Activated CD8-positive, alpha-beta memory T cell treated with anti-CD3 and anti-CD28 coated beads, Interleukin-2, amount 50 U/mL, for 4 hours (primary cell): ENCODE data around the gene COL8A1.
A peak's percentile ranks its signal among the peaks of the same experiment; 100 is the strongest.
"Not testable (repeated sequence)": the region's sequence is repeated elsewhere in the genome, so short reads cannot be mapped to it uniquely, and the experiment has no call there.

ENCODE experiments used
- DNase-seq: peaks from one replicate; pipeline ENCODE4 v3.0.0-alpha.2; 2020

Gene COL8A1

DNA sequence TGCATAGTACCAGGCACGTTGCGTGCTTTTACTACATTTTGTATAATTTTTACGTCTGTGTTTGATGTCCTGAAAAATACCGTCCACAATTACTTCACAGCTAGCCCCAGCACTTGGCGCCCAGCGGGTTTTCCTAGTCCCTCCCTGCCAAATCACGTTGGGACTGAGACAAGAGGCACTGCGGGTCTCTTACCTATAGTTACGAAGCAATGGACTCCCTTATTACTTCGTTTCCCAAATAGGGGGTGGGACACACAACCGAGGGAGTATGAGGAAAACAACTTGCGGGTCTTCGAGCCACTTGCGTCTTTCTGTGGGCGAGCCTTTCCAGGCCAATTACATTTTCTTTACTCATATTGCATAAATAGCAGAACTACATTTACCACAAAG is 178.6 kb downstream of the COL8A1 start:
- no peak for DNase-seq

DNA sequence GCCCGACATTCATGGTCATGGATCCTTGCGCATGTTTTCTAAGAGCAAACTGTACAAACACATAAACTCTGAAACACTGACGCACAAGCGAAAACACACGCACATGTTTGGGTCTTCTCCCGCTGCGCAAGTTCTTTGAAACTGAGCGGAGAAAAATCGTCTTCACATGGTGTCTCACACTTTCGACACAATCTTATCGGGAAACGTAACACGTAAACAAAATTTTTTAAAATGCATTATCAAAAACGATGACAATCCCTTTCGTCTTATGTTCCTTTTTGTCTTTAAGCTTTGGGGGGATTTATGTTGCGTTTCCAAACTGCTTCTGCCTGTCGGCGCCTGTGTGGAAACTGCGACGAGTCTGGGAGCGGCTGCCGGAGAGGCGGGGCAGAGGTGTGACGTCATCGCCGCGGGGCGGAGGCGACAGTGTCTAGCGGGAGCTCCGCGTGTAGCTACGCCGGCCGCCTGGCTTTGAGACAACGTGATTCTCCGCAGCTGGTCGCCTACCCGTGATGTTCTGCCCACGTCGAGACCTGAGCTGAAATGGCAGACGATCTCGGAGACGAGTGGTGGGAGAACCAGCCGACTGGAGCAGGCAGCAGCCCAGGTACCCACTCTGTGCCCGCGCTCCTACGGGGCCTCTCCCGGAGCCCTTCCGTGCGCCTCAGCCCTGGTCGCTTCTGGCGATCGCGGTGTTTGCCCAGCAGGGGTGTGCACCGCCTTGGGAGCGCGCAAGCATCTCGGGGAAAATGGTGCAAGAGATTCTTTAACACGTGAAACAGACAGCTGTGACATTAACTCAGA is 179.2 kb downstream of the COL8A1 start, which contains the start of gene CMSS1:
CMSS1 (plus strand) TSS at position 426 of the 804 bp plus-strand sequence.
- peak; percentile 99 for DNase-seq

DNA sequence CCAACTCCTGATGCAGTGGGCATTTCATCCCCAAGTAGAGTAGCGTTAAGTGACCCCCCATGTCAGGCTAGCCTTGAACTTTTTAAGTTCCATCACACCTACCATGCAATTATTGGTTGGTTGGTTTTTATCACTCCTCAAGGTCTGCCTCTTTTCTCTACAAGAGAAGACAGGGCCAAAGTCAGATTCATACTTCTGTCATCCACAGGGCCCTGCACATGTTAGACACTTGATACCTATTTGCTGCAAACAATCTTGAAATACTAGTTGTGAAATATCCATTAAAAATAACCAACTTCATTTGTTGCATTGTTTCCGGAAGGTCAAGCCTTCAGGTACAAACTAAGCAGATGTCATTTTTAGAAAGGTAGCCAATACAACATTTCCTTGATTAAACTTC is 180.4 kb downstream of the COL8A1 start:
- no peak for DNase-seq

DNA sequence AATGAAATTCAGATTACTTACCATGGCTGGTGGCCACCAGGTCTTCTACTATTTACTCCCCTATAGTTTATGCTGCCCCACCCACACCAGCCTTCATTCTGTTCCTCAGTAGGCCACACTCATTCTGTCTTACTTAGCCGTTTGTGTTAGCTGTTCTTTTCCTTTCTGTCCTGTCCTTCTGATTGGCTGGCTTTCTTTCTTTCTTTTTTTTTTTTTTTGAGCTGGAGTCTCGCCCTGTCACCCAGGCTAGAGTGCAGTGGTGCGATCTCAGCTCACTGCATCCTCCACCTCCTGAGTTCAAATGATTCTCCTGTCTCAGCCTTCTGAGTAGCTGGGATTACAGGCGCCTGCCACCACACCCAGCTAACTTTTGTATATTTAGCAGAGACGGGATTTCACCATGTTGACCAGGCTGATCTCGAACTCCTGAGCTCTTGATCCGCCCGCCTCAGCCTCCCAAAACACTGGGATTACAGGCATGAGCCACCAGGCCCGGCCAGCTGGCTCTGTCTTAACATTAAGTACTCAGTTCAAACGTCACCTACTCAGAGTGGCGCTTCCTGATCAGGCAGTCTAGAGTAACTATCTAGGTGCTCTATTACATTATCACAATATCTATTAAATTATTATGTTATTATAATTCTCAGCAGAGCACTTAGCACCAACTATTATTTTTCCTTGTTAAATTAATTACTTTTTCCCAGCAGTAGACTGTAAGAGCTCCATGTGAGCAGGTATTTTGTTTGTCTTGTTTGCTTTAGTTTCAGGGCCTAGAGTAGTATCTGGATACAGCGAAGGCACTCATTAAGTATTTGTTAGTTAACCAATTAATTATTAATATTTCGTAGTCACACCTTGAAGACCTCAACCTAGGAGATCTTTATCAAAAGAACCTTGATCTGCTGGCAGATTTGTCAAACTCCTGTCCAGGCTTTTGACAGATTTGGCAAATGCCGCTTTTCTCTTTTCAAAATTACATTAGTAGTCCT is 185.6 kb downstream of the COL8A1 start:
- no peak for DNase-seq

DNA sequence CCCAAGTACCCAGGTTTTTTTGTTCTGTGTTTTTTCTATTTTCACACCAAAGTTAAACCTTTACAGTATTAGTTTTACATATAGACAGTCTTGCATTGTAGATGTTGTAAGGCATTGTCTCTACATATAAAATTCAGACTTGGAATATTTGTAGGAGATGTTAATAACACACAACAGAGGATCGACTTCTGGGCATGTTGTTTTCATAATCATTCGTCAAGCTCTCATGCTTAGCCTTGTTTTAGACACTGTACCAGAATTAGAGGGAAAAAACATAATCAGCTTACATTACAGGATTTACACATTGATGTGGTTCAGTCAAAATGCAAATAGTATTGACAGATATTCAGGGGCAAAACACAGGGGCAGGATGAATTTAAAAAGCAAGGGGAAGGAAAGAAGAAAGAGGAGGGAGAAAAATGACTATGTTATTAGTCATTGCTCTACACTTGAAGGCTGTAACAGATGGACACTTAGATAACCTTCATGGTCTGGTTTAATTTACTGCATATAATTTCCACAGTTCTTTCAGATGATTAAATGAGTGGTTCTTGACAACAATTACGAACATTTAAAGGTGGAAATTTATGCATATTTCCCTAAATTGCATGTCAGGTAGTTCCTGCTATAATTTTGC is 186.7 kb downstream of the COL8A1 start:
- no peak for DNase-seq

DNA sequence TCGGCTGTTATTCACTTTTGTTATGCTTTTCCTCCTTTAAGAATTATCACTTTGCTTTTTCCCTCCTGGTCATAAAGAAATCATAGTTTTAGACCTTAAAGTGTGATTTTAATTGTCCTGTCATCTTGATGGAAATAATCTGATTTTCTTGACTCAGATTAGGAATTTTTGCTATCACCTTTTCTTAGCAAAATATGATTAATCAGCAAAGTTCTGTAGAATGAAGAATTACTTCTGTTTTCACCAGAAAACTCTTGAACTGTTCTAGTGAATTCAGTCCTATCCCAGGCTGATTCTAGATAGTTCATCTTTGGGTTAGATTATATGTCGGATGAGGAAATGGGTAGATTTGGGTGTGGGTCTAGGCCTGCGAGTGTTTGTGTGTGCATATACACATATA is 191.4 kb downstream of the COL8A1 start:
- DNase-seq: no peak

DNA sequence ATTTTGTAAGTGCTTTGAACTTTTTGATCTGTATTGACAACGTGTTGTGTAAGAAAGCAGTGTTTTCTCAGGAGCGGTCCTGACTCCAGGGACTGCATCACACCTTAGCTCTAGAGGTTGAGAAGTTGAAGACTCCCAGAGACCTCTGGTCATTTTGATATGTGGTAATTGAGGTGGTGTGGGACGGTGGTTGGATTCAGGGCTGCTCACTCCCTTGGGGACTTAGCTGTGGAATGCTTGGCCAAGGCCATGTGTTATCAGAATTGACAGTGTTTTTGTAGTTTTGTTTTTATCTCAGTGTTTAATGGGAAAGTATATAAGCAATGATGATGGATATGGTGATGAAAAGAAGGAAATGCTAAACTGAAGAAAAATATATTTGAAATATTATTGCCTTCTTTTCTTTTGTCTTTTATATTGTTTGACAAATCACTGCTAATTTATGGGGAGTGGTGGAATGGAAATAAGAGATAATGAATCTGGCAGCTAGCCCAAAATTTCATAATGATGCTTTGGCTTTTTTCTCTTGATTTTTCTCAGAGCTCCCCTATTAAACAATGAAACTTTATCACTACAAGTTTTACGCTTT is 195.3 kb downstream of the COL8A1 start:
- no peak for DNase-seq

DNA sequence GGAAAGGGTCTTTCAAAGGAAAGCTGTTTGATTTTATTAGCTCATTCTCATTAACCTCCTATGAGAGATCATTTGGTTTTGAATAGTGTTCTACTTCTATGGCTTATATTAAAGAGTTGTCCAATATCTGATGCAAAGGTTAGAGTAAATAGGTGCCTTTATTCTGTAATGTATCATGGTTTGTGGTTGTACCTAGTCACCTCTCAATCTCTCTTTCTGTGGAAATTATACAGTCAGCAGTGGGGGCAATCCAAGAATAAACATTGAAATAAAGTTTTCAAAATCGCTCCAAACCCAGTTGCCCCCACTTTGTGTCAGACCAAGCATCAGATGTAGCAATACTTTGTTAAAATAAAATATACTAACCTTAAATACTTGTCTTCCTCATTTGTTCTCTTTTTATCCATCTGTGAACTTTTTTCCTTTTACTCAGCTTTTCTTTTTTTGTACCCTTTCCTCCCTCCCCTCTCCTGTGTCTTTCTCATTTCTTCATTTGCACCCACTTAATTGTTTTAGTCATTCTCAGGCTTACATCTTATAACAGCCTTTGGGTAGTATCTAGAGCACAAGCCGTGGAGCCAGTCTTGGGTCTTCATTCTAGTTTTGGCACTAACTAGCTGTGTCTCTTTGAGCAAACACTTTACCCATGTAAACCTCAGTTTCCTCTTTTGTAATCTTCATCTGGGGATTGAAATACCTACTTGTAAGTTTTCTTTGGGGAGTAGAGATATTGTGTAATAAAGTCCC is 196.0 kb downstream of the COL8A1 start:
- no peak for DNase-seq

DNA sequence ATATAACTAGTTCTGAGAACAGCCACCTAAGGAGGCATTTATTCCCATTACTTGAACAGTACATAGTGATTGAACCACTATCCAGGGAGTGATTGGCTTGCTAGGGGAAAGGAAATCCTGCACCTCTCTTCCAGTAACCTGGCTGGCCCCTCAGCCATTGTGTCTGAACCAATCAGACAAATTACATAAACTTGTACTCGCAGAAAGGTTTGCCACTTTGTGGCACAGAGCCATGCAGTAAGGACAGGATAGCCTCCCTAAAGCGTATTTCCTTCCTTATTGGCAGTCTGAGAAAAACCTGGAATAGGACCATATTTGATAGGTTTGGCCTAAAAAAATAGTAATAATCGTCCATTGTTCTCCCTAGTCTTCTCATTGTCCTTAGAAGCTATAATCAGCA is 198.3 kb downstream of the COL8A1 start:
- no peak for DNase-seq

DNA sequence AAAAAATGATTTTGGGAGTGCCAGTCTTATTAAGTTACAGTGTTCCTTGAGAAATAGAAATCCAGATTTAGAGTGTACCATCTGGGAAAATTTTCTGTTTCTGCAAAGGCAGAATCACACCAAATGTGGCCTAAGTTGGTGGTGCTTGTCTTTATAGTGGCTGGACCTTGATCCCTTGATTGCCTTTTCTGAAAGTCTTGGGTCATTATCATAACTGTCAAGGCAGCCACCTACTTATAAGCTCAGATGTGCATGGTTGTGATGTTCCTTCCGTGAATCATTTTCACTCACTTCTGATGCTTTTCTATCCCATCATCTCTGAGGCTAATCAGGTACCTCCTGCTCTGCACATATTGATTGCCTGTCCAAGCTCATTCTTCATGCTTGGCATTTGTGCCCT is 199.3 kb downstream of the COL8A1 start:
- DNase-seq: no peak

DNA sequence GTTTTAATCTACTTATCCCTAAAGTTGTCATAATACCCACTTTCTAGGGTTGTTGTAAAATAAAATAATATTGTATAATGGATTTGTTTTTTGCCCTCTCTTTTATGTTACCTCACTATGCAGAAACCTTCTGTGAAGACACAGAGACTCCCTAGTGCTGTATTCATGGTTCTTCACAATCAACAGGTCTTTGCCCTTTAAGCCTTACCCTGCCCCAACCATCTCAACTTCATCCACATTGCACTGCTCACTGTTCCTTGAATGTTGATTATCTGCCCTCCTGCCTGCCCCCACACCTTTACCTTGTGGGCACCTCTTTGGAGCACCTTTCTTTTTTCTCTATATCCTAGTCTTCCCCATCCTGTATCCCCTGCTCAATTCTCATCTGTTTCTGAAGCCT is 200.4 kb downstream of the COL8A1 start:
- DNase-seq: no peak

DNA sequence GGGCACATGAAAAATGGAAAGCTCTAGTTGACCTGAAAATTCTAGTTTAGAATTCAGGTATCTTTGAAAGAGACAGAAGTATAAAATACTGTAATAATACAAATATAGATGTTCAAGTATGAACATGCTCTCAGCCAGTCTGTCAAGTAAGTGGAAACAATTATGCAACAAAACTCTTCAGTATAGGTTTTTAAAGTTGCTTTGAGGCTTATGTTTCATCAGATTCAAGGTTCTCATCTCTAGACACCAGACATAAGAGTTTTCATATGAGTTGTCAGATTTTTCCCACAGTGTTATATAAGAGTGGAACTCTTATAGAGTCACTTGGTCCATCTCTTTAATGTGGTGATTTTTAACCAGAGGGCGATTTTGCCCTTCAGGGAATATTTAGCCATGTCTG is 201.2 kb downstream of the COL8A1 start:
- no peak for DNase-seq

DNA sequence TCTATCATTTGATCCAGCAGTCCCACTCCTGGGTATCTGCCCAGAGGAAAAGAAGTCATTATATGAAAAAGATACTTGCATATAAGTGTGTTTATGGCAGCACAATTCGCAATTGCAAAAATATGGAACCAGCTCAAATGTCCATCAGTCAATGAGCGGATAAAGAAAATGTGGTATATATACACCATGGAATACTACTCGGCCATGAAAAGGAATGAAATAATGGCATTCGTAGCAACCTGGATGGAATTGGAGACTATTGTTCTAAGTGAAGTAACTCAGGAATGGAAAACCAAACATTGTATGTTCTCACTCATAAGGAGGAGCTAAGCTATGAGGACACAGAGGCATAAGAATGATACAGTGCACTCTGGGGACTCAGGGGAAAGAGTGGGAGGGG is 203.6 kb downstream of the COL8A1 start:
- not testable (repeated sequence) for DNase-seq

DNA sequence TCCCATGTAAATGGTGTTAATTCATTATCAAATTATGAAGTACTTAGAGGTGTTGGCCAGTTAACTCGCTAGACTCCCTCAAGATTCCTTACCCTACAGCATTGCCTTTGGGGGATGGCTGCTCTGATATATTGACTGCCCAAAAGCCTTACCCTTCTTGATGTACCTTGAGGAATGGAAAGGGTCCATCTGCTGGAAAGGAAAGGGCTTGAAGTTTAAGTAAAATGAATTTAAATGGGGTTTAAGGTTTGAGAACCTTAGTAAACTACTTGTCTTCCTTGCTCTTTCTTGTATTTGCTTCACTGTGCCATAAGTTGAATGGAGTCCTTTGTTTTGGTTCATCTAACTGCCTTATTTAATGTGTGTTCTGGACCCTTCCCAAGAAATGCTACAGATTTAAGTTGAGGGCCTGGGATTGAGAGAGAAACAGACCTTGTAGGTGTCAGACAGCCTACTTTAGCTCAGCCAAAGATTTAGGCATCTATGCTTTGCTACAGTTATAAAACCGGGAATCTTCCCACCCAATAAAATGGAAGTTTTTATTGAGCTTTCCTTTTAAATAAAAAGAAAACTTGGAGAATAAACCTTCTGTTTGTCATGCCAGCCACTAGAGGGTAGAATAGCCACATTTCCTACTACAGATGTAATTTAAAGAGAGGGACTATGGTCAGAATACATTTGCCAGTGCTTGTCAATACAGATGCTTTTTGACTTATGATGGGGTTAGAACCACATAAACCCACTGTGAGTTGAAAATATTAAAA is 204.6 kb downstream of the COL8A1 start:
- DNase-seq: no peak

DNA sequence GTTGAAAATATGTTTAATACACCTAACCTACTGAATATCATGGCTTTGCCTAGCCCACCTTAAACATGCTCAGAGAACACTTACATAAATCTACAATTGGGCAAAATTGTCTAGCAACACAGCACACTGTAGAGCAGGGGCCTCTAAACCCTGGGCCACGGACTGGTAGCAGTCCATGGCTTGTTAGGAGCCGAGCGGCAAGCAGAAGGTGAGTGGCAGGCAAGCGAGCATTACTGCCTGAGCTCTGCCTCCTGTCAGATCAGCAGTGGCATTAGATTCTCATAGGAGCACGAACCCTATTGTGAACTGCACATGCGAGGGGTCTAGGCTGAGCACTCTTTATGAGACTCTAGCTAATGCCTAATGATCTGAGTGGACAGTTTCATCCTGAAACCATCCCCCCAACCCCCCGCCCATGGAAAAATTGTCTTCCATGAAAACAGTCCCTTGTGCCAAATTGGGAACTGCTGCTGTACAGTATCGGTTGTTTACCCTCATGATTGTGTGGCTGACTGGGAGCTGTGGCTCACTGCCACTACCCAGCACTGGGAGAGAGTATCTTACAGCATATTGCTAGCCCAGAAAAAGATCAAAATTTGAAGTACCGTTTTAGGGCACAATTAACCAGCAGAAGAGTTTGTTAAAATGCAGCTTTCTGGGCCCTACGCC is 205.3 kb downstream of the COL8A1 start:
- DNase-seq: no peak

DNA sequence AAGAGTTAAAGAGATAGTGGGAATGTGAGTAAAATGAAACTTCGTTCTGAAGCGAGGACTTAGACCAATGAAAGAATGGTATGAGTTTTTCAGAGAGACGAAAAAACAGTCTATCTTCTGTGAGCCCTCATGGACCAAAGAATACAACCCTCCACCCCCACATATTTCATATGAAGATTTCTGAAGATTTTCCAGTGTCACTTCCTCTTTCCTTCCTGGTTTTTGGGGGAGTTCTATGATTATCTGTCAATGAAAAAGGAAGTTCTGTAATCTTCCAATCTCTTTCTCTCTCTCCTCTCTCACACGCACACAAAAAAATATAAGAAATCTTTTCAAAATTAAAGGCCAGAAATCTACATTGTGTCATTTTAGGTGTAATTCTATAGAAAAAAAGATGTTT is 206.9 kb downstream of the COL8A1 start:
- DNase-seq: no peak

DNA sequence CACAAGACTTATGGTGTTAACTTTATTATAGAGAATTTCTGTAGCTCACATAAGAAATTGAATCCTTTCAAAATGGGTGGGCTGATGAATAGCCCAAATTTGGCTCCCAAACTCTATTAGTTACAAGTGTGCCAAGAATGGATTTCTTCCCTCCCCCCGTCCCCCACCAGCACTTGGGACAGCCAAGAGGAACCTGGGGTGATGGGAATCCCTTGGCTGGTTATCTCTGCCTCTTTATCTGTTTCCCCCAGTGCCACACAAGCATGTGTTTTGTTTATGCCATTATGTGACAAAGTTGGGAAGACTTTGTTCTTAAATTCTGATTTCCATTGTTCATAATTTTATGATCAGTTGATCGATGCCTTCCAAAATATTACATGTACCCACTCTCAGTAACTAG is 207.6 kb downstream of the COL8A1 start:
- no peak for DNase-seq

DNA sequence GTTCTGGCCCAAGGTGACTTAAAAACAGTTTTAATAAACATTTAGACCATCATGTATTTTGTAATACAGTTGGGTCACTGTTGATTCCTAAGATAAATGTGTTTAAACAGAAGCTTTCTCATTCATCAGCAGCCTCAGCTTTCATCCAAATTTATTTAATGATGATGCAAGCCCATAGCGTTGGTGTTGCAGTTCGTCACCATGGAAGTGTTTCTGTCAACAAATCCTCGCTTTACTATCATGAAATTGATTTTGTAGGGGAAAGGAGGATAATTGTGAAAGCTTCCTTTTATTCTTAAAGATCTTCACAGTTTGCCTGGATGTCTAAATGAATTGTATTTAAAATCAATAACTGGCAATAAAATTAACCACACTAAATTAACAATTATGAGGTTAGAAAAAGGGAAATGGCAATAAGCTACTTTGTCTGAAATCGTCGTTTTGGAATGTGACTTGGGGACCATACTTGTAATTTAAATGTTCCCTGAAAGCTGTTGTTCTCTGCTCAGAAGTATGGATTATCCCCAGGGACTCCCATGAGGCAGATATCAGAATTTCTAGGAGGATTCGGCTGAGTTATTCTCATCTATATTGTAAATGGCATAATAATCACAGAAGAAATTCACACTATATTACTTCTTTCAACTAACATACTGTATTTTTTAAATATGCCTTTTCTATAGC is 208.2 kb downstream of the COL8A1 start:
- no peak for DNase-seq

DNA sequence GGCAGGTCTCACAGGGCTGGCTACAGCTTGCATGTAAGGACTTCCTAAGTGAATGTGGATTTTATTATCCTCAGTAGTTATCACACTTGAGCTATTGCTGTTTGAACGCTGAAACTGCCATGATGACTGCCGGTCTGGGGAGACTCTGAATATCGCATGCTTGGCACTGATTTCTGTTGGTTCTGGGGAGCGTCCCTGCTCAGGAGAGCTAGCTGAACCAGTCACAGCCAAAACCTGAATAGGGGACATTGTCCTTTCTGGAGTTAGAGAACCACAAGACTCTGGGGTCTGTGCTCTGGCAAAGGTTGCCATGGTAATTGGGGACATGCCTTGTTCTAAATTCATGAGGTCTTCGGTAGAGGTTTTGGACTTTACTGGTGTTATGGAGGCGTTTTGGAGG is 210.0 kb downstream of the COL8A1 start:
- no peak for DNase-seq
